Natural killer cell treated with Interleukin-12 subunit alpha and Interleukin-12 subunit beta and Interleukin-15 and Interleukin-18, amount 100 ng/mL, for 72 hours (primary cell): Measurements from ENCODE around the gene OSBPL2. TPM values are rescaled to one million over a fixed set of nuclear protein-coding genes. Genes with fewer than 3 reads are reported as not detected.

ENCODE experiments used
- ATAC-seq, 2 donors: fragments of 150-1000 bp; cut with Tn5 transposase in 1 of 2; sonication (Bioruptor Pico), chemical (Tn5 transposase) in 1 of 2; 2 replicates each; pipeline ENCODE4 v1.10.0; 2021
- DNase-seq: peaks from one replicate; pipeline ENCODE4 v3.0.0; 2022; ENCODE audit warnings: low spot score
- H3K27ac Mint-ChIP-seq, 2 donors: 1 replicate in 1 of 2; 2 replicates in 1 of 2; pipeline ENCODE4 v1.8.0; 2022; ENCODE audit warnings: mixed read lengths in 2 of 2, mild to moderate bottlenecking in 1 of 2, moderate library complexity in 1 of 2
- H3K27me3 Mint-ChIP-seq, 2 donors: 1 replicate in 1 of 2; 2 replicates in 1 of 2; pipeline ENCODE4 v1.8.0; 2022; ENCODE audit warnings: mixed read lengths in 2 of 2
- H3K36me3 Mint-ChIP-seq: one replicate; pipeline ENCODE4 v1.8.0; 2022; ENCODE audit warnings: mixed read lengths
- H3K4me1 Mint-ChIP-seq, 2 donors: 1 replicate in 1 of 2; 2 replicates in 1 of 2; pipeline ENCODE4 v1.8.0; 2022; ENCODE audit warnings: low read depth in 2 of 2, mixed read lengths in 2 of 2, mild to moderate bottlenecking in 1 of 2
- H3K4me3 Mint-ChIP-seq: one replicate; pipeline ENCODE4 v1.8.0; 2022; ENCODE audit warnings: mixed read lengths
- H3K9me3 Mint-ChIP-seq: 2 replicates; pipeline ENCODE4 v1.8.0; 2022; ENCODE audit warnings: mixed read lengths
- total RNA-seq, 2 donors: library from RNA; stranded (reverse); gene quantifications; one replicate each; pipeline ENCODE4 v1.2.3, GENCODE V29; 2022

OSBPL2 gene
- total RNA-seq, 2 donors from 2014 or later: 38.7 to 47.7 TPM

- H3K27ac Mint-ChIP-seq: no peak overlapping the region
- ATAC-seq (no peak), DNase-seq (no peak)
- no peak overlapping the region for H3K4me3 Mint-ChIP-seq
- H3K9me3 Mint-ChIP-seq: no peaks in the 10 kb centered on the region
- no peaks in the 10 kb centered on the region for H3K36me3 Mint-ChIP-seq
- H3K27me3 Mint-ChIP-seq: peaks cover 22 to 26% of the 10 kb centered on the region in 2 donors
- peaks cover 0 to 5% of the 10 kb centered on the region in 2 donors for H3K4me1 Mint-ChIP-seq
Measured at GRCh38 chr20:62222266-62222850, 16.0 kb upstream of the OSBPL2 start.

GRCh38 chr20:62222972-62223371 lies 15.3 kb upstream of the OSBPL2 start:
- Mint-ChIP-seq H3K36me3 (no peaks in the 10 kb centered on the region), H3K27me3 (peaks cover 22 to 26% of the 10 kb centered on the region in 2 donors), H3K4me3 (no peak overlapping the region), H3K9me3 (no peaks in the 10 kb centered on the region), H3K4me1 (peaks cover 0 to 5% of the 10 kb centered on the region in 2 donors), H3K27ac (no peak overlapping the region)
- ATAC-seq (no peak), DNase-seq (no peak)

- Mint-ChIP-seq H3K4me1 (peaks cover 0 to 5% of the 10 kb centered on the region in 2 donors), H3K27me3 (peaks cover 22 to 26% of the 10 kb centered on the region in 2 donors), H3K27ac (no peak overlapping the region), H3K36me3 (no peaks in the 10 kb centered on the region), H3K4me3 (no peak overlapping the region), H3K9me3 (no peaks in the 10 kb centered on the region)
- DNase-seq (no peak), ATAC-seq (no peak)
Measured at GRCh38 chr20:62223571-62223970, 14.8 kb upstream of the OSBPL2 start.

- H3K4me1 Mint-ChIP-seq: peaks cover 0 to 3% of the 10 kb centered on the region in 2 donors
- H3K27me3 Mint-ChIP-seq: peaks cover 18 to 26% of the 10 kb centered on the region in 2 donors
- DNase-seq (no peak), ATAC-seq (no peak)
- no peak overlapping the region for H3K4me3 Mint-ChIP-seq
- no peaks in the 10 kb centered on the region for H3K36me3 Mint-ChIP-seq
- H3K27ac Mint-ChIP-seq: no peak overlapping the region
- no peaks in the 10 kb centered on the region for H3K9me3 Mint-ChIP-seq
Measured at GRCh38 chr20:62224113-62224855, 14.0 kb upstream of the OSBPL2 start.

GRCh38 chr20:62225026-62225425 lies 13.3 kb upstream of the OSBPL2 start:
- no peak for DNase-seq
- no peaks in the 10 kb centered on the region for H3K36me3 Mint-ChIP-seq
- H3K27ac Mint-ChIP-seq: no peak overlapping the region
- no peak overlapping the region for H3K4me3 Mint-ChIP-seq
- no peaks in the 10 kb centered on the region for H3K9me3 Mint-ChIP-seq
- ATAC-seq: no peak
- H3K4me1 Mint-ChIP-seq: peaks cover 0 to 3% of the 10 kb centered on the region in 2 donors
- H3K27me3 Mint-ChIP-seq: peaks cover 18 to 26% of the 10 kb centered on the region in 2 donors

GRCh38 chr20:62225820-62226635 lies 12.3 kb upstream of the OSBPL2 start:
- H3K4me1 Mint-ChIP-seq: peaks cover 0 to 1% of the 10 kb centered on the region in 2 donors
- no peak overlapping the region for H3K4me3 Mint-ChIP-seq
- ATAC-seq: no peak
- peaks cover 17 to 23% of the 10 kb centered on the region in 2 donors for H3K27me3 Mint-ChIP-seq
- H3K27ac Mint-ChIP-seq: no peak overlapping the region
- DNase-seq: no peak
- no peaks in the 10 kb centered on the region for H3K9me3 Mint-ChIP-seq
- H3K36me3 Mint-ChIP-seq: no peaks in the 10 kb centered on the region

GRCh38 chr20:62226707-62227590 lies 11.4 kb upstream of the OSBPL2 start:
- peak in 1 of 2 donors; percentile 13 for ATAC-seq
- DNase-seq: no peak
- H3K36me3 Mint-ChIP-seq: no peaks in the 10 kb centered on the region
- H3K4me1 Mint-ChIP-seq: no peaks in the 10 kb centered on the region
- peaks cover 13 to 17% of the 10 kb centered on the region in 2 donors for H3K27me3 Mint-ChIP-seq
- no peak overlapping the region for H3K4me3 Mint-ChIP-seq
- no peak overlapping the region for H3K27ac Mint-ChIP-seq
- H3K9me3 Mint-ChIP-seq: no peaks in the 10 kb centered on the region

GRCh38 chr20:62227591-62227976 lies 10.7 kb upstream of the OSBPL2 start:
- H3K27me3 Mint-ChIP-seq: peaks cover 13 to 17% of the 10 kb centered on the region in 2 donors
- H3K4me1 Mint-ChIP-seq: no peaks in the 10 kb centered on the region
- H3K4me3 Mint-ChIP-seq: no peak overlapping the region
- H3K9me3 Mint-ChIP-seq: no peaks in the 10 kb centered on the region
- ATAC-seq: no peak
- no peak for DNase-seq
- H3K27ac Mint-ChIP-seq: no peak overlapping the region
- H3K36me3 Mint-ChIP-seq: no peaks in the 10 kb centered on the region

GRCh38 chr20:62227977-62228958 lies 10.1 kb upstream of the OSBPL2 start:
- Mint-ChIP-seq H3K27ac (no peak overlapping the region), H3K27me3 (peaks cover 10 to 17% of the 10 kb centered on the region in 2 donors), H3K4me1 (no peaks in the 10 kb centered on the region), H3K4me3 (no peak overlapping the region), H3K9me3 (no peaks in the 10 kb centered on the region), H3K36me3 (no peaks in the 10 kb centered on the region)
- DNase-seq (no peak), ATAC-seq (no peak)

- Mint-ChIP-seq H3K27me3 (peaks cover 10 to 17% of the 10 kb centered on the region in 2 donors), H3K4me3 (no peak overlapping the region), H3K27ac (no peak overlapping the region), H3K36me3 (no peaks in the 10 kb centered on the region), H3K4me1 (no peaks in the 10 kb centered on the region), H3K9me3 (no peaks in the 10 kb centered on the region)
- ATAC-seq: no peak
- no peak for DNase-seq
Measured at GRCh38 chr20:62228982-62229545, 9.3 kb upstream of the OSBPL2 start.

GRCh38 chr20:62229667-62230066 lies 8.7 kb upstream of the OSBPL2 start:
- no peaks in the 10 kb centered on the region for H3K4me1 Mint-ChIP-seq
- no peak for ATAC-seq
- peaks cover 5 to 13% of the 10 kb centered on the region in 2 donors for H3K27me3 Mint-ChIP-seq

GRCh38 chr20:62230276-62230675 lies 8.0 kb upstream of the OSBPL2 start:
- Mint-ChIP-seq H3K36me3 (no peaks in the 10 kb centered on the region), H3K4me1 (no peaks in the 10 kb centered on the region), H3K9me3 (no peaks in the 10 kb centered on the region), H3K27ac (no peak overlapping the region), H3K4me3 (no peak overlapping the region), H3K27me3 (peaks cover 3 to 7% of the 10 kb centered on the region in 2 donors)
- DNase-seq (no peak), ATAC-seq (no peak)

More at GRCh38 chr20:62229667-62230066, 8.7 kb upstream of the OSBPL2 start:
- no peak overlapping the region for H3K27ac Mint-ChIP-seq
- no peak overlapping the region for H3K4me3 Mint-ChIP-seq
- H3K36me3 Mint-ChIP-seq: no peaks in the 10 kb centered on the region
- no peak for DNase-seq
- no peaks in the 10 kb centered on the region for H3K9me3 Mint-ChIP-seq
